Thoracic aorta (tissue), 2 donors: Measurements from ENCODE around the gene BICD1. TPM values are rescaled to one million over a fixed set of nuclear protein-coding genes. Genes with fewer than 3 reads are reported as not detected.

Experiments used
- ATAC-seq: fragments of 150-250 bp; one replicate; pipeline ENCODE4 v1.8.0; 2017; ENCODE audit warnings: low read depth; ENCODE audit not compliant: insufficient number of reproducible peaks, low FRiP score
- DNase-seq: peaks from one replicate; pipeline ENCODE4 v3.0.0-alpha.2; 2020; ENCODE audit warnings: low spot score
- H3K27ac ChIP-seq, 2 donors: fragments of 200-600 bp; sonication (generic); 1 replicate in 1 of 2; 2 replicates in 1 of 2; pipeline ENCODE4 v1.5.1; 2016; ENCODE audit warnings: mild to moderate bottlenecking in 2 of 2, moderate library complexity in 2 of 2
- H3K27me3 ChIP-seq: fragments of 200-600 bp; sonication (generic); replicated peaks from 2 replicates; pipeline ENCODE4 v1.6.0; 2016; ENCODE audit warnings: mild to moderate bottlenecking; ENCODE audit not compliant: insufficient read depth
- H3K36me3 ChIP-seq: fragments of 200-600 bp; sonication (generic); one replicate; pipeline ENCODE4 v1.5.1; 2016
- H3K4me1 ChIP-seq, 2 donors: fragments of 200-600 bp; sonication (generic); 1 replicate in 1 of 2; 2 replicates in 1 of 2; pipeline versions ENCODE4 v1.5.1 to v1.6.0; 2016; ENCODE audit warnings: low read depth in 2 of 2, mild to moderate bottlenecking in 1 of 2; ENCODE audit not compliant: control insufficient read depth in 1 of 2
- H3K4me3 ChIP-seq: fragments of 200-600 bp; sonication (generic); 2 replicates; pipeline ENCODE4 v1.5.1; 2016; ENCODE audit warnings: mild to moderate bottlenecking
- H3K9me3 ChIP-seq: fragments of 200-600 bp; sonication (generic); 2 replicates; pipeline ENCODE4 v1.5.1; 2016
- total RNA-seq, 2 donors: library from RNA; depleted of rRNA; stranded (reverse); fragments of >200 nt; gene quantifications; one replicate each; pipeline versions ENCODE4 v1.1.0 to v1.2.3, GENCODE V29; 2016
- TF ChIP-seq, protein P1 (sequence below): fragments of 200-600 bp; sonication (generic); IDR thresholded peaks from one replicate; pipeline ENCODE4 v1.5.1; 2019; ENCODE audit warnings: antibody characterized with exemption

The BICD1 gene
- total RNA-seq, 2 donors from 2014 or later, result 18.7 to 44.7 TPM

DNA sequence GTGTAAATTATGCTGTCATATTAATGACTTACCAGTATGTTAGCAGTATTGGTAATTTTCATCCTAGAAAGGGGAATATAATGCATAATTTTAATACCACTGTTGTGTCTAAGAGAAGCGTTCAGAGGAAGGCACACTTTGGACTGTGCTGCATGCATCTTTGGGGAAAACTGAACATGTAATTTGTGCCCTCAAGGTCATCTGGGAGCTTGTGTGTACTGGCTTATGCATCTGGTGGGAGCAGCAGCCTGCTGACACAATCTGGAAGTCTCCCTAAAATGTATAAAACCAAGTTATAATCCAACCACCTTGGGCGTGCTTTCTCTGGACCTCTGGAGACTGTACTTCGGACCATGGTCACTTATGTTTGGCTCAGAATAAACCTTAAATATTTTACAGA, 306.8 kb downstream of the BICD1 start:
- Histone ChIP-seq H3K36me3 (no peaks in the 10 kb centered on the region), H3K9me3 (no peaks in the 10 kb centered on the region), H3K4me3 (no peak overlapping the region), H3K27ac (no peak overlapping the region), H3K4me1 (no peaks in the 10 kb centered on the region), H3K27me3 (no peaks in the 10 kb centered on the region)
- no peak for ATAC-seq
- DNase-seq, result no peak
- TF ChIP-seq, protein P1, sequence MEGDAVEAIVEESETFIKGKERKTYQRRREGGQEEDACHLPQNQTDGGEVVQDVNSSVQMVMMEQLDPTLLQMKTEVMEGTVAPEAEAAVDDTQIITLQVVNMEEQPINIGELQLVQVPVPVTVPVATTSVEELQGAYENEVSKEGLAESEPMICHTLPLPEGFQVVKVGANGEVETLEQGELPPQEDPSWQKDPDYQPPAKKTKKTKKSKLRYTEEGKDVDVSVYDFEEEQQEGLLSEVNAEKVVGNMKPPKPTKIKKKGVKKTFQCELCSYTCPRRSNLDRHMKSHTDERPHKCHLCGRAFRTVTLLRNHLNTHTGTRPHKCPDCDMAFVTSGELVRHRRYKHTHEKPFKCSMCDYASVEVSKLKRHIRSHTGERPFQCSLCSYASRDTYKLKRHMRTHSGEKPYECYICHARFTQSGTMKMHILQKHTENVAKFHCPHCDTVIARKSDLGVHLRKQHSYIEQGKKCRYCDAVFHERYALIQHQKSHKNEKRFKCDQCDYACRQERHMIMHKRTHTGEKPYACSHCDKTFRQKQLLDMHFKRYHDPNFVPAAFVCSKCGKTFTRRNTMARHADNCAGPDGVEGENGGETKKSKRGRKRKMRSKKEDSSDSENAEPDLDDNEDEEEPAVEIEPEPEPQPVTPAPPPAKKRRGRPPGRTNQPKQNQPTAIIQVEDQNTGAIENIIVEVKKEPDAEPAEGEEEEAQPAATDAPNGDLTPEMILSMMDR, result no peak

DNA sequence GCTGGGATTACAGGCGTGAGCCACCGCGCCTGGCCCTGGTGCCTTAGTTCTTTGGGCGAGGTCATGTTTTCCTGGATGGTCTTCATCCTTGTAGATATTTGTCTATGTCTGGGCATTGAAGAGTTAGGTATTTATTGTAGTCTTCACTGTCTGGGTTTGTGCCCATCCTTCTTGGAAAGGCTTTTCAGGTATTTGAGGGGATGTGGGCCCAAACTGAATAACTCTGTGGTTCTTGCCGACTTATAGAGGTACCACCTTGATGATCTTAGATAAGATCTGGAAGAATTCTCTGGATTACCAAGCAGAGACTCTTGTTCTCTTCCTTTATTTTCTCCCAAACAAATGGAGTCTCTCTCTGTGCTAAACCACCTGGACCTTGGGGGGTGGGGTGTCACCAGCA, 311.6 kb downstream of the BICD1 start:
- TF ChIP-seq, protein P1, result no peak

DNA sequence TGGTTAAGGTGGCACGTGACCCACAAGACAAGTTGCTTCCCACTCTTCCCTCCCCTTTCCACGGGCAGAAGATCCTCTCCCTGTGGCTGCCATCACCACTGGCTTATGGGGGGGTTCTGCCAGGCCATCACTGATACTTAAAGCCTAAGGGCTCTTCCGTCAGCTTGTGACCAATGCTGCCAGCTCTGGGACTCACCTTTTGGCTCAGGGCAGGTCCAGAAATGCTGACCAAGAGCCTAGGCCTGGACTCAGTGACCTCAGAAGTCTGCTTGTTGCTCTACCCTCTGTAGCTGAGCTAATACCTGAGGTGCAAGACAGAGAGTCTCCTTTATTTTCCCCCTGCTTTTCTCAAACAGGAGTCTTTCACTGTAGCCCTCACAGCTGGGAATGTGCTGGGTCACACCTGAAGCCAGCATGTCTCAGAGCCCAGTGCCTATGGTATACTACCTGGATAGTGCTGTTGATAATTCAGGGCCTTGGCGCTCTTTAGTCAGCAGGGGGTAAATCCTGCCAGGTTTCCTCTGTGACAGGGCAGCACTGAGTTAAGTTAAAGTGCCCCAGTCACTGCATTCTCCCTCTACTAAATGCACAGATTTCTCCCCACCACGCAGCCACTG, 312.4 kb downstream of the BICD1 start:
- H3K36me3 ChIP-seq, result no peaks in the 10 kb centered on the region
- no peak overlapping the region for H3K4me3 ChIP-seq

More for the DNA sequence above, 311.6 kb downstream of the BICD1 start:
- H3K27ac ChIP-seq, result no peak overlapping the region
- no peaks in the 10 kb centered on the region for H3K36me3 ChIP-seq
- H3K9me3 ChIP-seq, result no peaks in the 10 kb centered on the region
- no peaks in the 10 kb centered on the region for H3K4me1 ChIP-seq
- H3K4me3 ChIP-seq, result no peak overlapping the region
- ATAC-seq, result no peak
- no peak for DNase-seq
- no peaks in the 10 kb centered on the region for H3K27me3 ChIP-seq

GRCh38 chr12:32419520-32419960, 312.9 kb downstream of the BICD1 start:
- H3K27me3 ChIP-seq, result no peaks in the 10 kb centered on the region
- H3K9me3 ChIP-seq, result no peaks in the 10 kb centered on the region
- TF ChIP-seq, protein P1, result no peak
- H3K36me3 ChIP-seq, result no peaks in the 10 kb centered on the region
- ATAC-seq, result no peak
- no peak for DNase-seq
- no peak overlapping the region for H3K4me3 ChIP-seq
- H3K27ac ChIP-seq, result no peak overlapping the region
- H3K4me1 ChIP-seq, result no peaks in the 10 kb centered on the region

More for the DNA sequence above, 312.4 kb downstream of the BICD1 start:
- no peak for DNase-seq
- H3K27me3 ChIP-seq, result no peaks in the 10 kb centered on the region
- no peaks in the 10 kb centered on the region for H3K4me1 ChIP-seq
- TF ChIP-seq, protein P1, result no peak
- no peak for ATAC-seq
- no peak overlapping the region for H3K27ac ChIP-seq
- no peaks in the 10 kb centered on the region for H3K9me3 ChIP-seq

GRCh38 chr12:32420356-32420755, 313.7 kb downstream of the BICD1 start:
- no peaks in the 10 kb centered on the region for H3K9me3 ChIP-seq
- TF ChIP-seq, protein P1, result no peak
- H3K27me3 ChIP-seq, result no peaks in the 10 kb centered on the region
- DNase-seq, result no peak
- no peak overlapping the region for H3K4me3 ChIP-seq
- no peak overlapping the region for H3K27ac ChIP-seq
- ATAC-seq, result no peak
- H3K4me1 ChIP-seq, result no peaks in the 10 kb centered on the region
- no peaks in the 10 kb centered on the region for H3K36me3 ChIP-seq
